Fibroblast of lung (primary cell): ENCODE results near the gene SAYSD1.

Experiments used
- CTCF ChIP-seq, 2 donors: IDR thresholded peaks in 1 of 2; conservative IDR thresholded peaks in 1 of 2; 1 replicate in 1 of 2; 2 replicates in 1 of 2; pipeline ENCODE4 v1.5.1; 2011 to 2012; ENCODE audit warnings: low read length in 2 of 2, control low read depth in 1 of 2, inconsistent platforms in 1 of 2, low read depth in 1 of 2, mild to moderate bottlenecking in 1 of 2
- EZH2 ChIP-seq: IDR thresholded peaks from 2 replicates; pipeline ENCODE4 v1.5.1; 2012; ENCODE audit warnings: low read length, control low read depth, mild to moderate bottlenecking; ENCODE audit errors: missing control alignments

- TF ChIP-seq CTCF (conservative IDR thresholded peaks at IDR 0.05 in 1 of 2, IDR thresholded peaks at IDR 0.05 in 1 of 2; ENCODE audit: low read depth in 1 of 2, low read length in 2 of 2), result no peak
- no peak for TF ChIP-seq EZH2
Measured at GRCh38 chr6:39054577-39055142, 60.3 kb downstream of the SAYSD1 start.
